PFSK-1 (cell line): ENCODE data around the gene TMEM175.

Experiments used
- FOXP2 ChIP-seq: optimal IDR thresholded peaks from 2 replicates; pipeline ENCODE3; 2011; ENCODE audit warnings: borderline replicate concordance, control low read depth, inconsistent platforms; ENCODE audit not compliant: insufficient read depth; ENCODE audit errors: extremely low read length, extremely low read depth
- POLR2AphosphoS5 ChIP-seq: IDR thresholded peaks from 2 replicates; pipeline ENCODE4 v1.6.1; 2012; ENCODE audit warnings: low read depth, mild to moderate bottlenecking, control low read depth, low read length, moderate library complexity
- REST ChIP-seq, 2 experiments: IDR thresholded peaks; 2 replicates each; pipeline versions ENCODE4 v1.6.1 to v1.8.0; 2011 to 2012; ENCODE audit warnings: low read depth in 2 of 2, low read length in 2 of 2, control low read depth in 1 of 2, inconsistent platforms in 1 of 2, mild to moderate bottlenecking in 1 of 2, moderate library complexity in 1 of 2; ENCODE audit not compliant: insufficient read depth in 1 of 2
- SIN3A ChIP-seq: IDR thresholded peaks from 2 replicates; pipeline ENCODE4 v1.6.1; 2012; ENCODE audit warnings: mild to moderate bottlenecking, low read length, moderate library complexity, borderline replicate concordance; ENCODE audit not compliant: insufficient read depth
- TAF1 ChIP-seq: IDR thresholded peaks from 2 replicates; pipeline ENCODE4 v1.6.1; 2012; ENCODE audit warnings: low read length, control low read depth, borderline replicate concordance; ENCODE audit not compliant: insufficient read depth

The TMEM175 gene

GRCh38 chr4:898869-899555 is 33.2 kb upstream of the TMEM175 start:
- TF ChIP-seq FOXP2: no peak
- TF ChIP-seq TAF1: no peak
- no peak for TF ChIP-seq POLR2AphosphoS5
- no peak for TF ChIP-seq SIN3A
- no peak for TF ChIP-seq REST (IDR thresholded peaks at IDR 0.05; ENCODE audit: insufficient read depth in 1 of 2, low read depth in 2 of 2, low read length in 2 of 2)

- TF ChIP-seq TAF1: no peak
- TF ChIP-seq REST (IDR thresholded peaks at IDR 0.05; ENCODE audit: insufficient read depth in 1 of 2, low read depth in 2 of 2, low read length in 2 of 2): no peak
- no peak for TF ChIP-seq POLR2AphosphoS5
- TF ChIP-seq SIN3A: no peak
Observed at GRCh38 chr4:899556-899906, 32.7 kb upstream of the TMEM175 start.

- TF ChIP-seq REST (IDR thresholded peaks at IDR 0.05; ENCODE audit: insufficient read depth in 1 of 2, low read depth in 2 of 2, low read length in 2 of 2) (no peak), FOXP2 (no peak), POLR2AphosphoS5 (no peak), SIN3A (no peak), TAF1 (no peak)
Observed at GRCh38 chr4:900073-900472, 32.2 kb upstream of the TMEM175 start.

- no peak for TF ChIP-seq TAF1
- TF ChIP-seq SIN3A: no peak
- TF ChIP-seq POLR2AphosphoS5: no peak
- no peak for TF ChIP-seq FOXP2
- no peak for TF ChIP-seq REST (IDR thresholded peaks at IDR 0.05; ENCODE audit: insufficient read depth in 1 of 2, low read depth in 2 of 2, low read length in 2 of 2)
Observed at GRCh38 chr4:900721-901120, 31.5 kb upstream of the TMEM175 start.
